Thyroid gland (tissue), 4 donors: ENCODE results near the gene DDX51.

Experiments used
- POLR2A ChIP-seq, 2 donors: fragments of 450-650 bp; IDR thresholded peaks; one replicate each; pipeline ENCODE4 v1.6.1; 2017; ENCODE audit warnings: antibody characterized with exemption in 2 of 2, mild to moderate bottlenecking in 2 of 2, moderate library complexity in 1 of 2
- TF ChIP-seq, protein P1 (sequence below), 6 experiments: fragments of 200-600 bp in 3 of 6; fragments of 450-650 bp in 3 of 6; sonication (generic) in 3 of 6; IDR thresholded peaks; one replicate each; pipeline ENCODE4 v1.5.1; 2016 to 2019; ENCODE audit warnings: antibody characterized with exemption in 6 of 6, mild to moderate bottlenecking in 2 of 6, inconsistent platforms in 1 of 6, moderate library complexity in 1 of 6

DNA sequence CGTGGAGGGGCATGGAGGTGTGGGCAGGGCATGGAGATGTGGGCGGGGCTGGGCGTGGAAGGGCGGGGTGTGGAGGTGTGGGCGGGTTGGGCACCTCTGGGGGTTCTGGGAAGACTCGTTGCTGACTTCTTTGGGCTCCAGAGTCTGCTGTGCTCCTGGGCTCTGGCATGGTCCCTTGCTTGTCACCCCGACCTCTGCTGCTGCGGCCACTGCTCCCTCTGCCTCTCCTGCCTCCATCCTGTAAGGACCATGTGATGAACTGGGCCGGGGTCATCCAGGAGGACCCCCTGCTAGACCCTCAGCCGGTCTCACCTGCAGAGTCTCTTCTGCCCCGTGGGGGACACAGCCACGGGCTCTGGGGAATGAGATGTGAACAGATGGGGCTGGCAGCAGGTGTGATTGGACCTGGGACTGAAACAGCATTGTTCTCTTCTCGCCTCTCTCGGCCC is 15.5 kb upstream of the DDX51 start:
- TF ChIP-seq, protein P1, sequence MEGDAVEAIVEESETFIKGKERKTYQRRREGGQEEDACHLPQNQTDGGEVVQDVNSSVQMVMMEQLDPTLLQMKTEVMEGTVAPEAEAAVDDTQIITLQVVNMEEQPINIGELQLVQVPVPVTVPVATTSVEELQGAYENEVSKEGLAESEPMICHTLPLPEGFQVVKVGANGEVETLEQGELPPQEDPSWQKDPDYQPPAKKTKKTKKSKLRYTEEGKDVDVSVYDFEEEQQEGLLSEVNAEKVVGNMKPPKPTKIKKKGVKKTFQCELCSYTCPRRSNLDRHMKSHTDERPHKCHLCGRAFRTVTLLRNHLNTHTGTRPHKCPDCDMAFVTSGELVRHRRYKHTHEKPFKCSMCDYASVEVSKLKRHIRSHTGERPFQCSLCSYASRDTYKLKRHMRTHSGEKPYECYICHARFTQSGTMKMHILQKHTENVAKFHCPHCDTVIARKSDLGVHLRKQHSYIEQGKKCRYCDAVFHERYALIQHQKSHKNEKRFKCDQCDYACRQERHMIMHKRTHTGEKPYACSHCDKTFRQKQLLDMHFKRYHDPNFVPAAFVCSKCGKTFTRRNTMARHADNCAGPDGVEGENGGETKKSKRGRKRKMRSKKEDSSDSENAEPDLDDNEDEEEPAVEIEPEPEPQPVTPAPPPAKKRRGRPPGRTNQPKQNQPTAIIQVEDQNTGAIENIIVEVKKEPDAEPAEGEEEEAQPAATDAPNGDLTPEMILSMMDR (IDR thresholded peaks at IDR 0.05), result no peak
- TF ChIP-seq POLR2A (IDR thresholded peaks at IDR 0.05), result no peak
